Uterus (tissue), 4 donors: ENCODE measurements around the gene TTC7B. TPM values are rescaled to one million over a fixed set of nuclear protein-coding genes. Genes with fewer than 3 reads are reported as not detected.

Experiments
- DNase-seq, 2 donors: peaks; one replicate each; pipeline ENCODE4 v3.0.0-alpha.2; 2019 to 2020
- H3K27ac ChIP-seq, 2 donors: fragments of 200-600 bp; sonication (generic); 1 replicate in 1 of 2; 2 replicates in 1 of 2; pipeline ENCODE4 v1.5.1; 2016 to 2018
- H3K27me3 ChIP-seq, 2 donors: fragments of 200-600 bp; sonication (generic); one replicate each; pipeline ENCODE4 v1.5.1; 2018 to 2019; ENCODE audit warnings: control low read depth in 1 of 2
- H3K36me3 ChIP-seq, 2 donors: fragments of 200-600 bp; sonication (generic); one replicate each; pipeline ENCODE4 v1.5.1; 2019; ENCODE audit warnings: control low read depth in 1 of 2
- H3K4me1 ChIP-seq, 2 donors: fragments of 200-600 bp; sonication (generic); one replicate each; pipeline ENCODE4 v1.5.1; 2018 to 2019; ENCODE audit warnings: control low read depth in 1 of 2
- H3K4me3 ChIP-seq, 2 donors: fragments of 200-600 bp; sonication (generic); 1 replicate in 1 of 2; 2 replicates in 1 of 2; pipeline ENCODE4 v1.5.1; 2018 to 2019; ENCODE audit warnings: mild to moderate bottlenecking in 1 of 2
- H3K9me3 ChIP-seq, 2 donors: fragments of 200-600 bp; sonication (generic); one replicate each; pipeline ENCODE4 v1.5.1; 2019; ENCODE audit warnings: control low read depth in 1 of 2
- POLR2A ChIP-seq, 2 donors: fragments of 450-650 bp; IDR thresholded peaks; one replicate each; pipeline ENCODE4 v1.6.1; 2016; ENCODE audit warnings: antibody characterized with exemption in 2 of 2, mild to moderate bottlenecking in 1 of 2, moderate library complexity in 1 of 2
- intact Hi-C: fragments of 100-400 bp; cut with DNase I; formaldehyde crosslinking; loops from one replicate; pipeline ENCODE4 v1.15.1; 2023; ENCODE audit warnings: low total_unique reads
- total RNA-seq, 4 donors: library from RNA; depleted of rRNA in 3 of 4; stranded (reverse); fragments of >200 nt in 3 of 4; gene quantifications; one replicate each; pipeline versions ENCODE4 v1.1.0 to v1.2.4, GENCODE V29; 2014 to 2023
- TF ChIP-seq, protein P1 (sequence below), 4 experiments: fragments of 200-600 bp in 2 of 4; fragments of 450-650 bp in 2 of 4; sonication (generic) in 2 of 4; IDR thresholded peaks; one replicate each; pipeline ENCODE4 v1.5.1; 2016 to 2019; ENCODE audit warnings: antibody characterized with exemption in 4 of 4, mild to moderate bottlenecking in 2 of 4, moderate library complexity in 1 of 4
- donor health status: DM: yes; HTN: yes; CAD: no.

TTC7B gene
- total RNA-seq, 4 donors from 2014 or later: 15.3 to 73.9 (median 28.0) TPM

DNA sequence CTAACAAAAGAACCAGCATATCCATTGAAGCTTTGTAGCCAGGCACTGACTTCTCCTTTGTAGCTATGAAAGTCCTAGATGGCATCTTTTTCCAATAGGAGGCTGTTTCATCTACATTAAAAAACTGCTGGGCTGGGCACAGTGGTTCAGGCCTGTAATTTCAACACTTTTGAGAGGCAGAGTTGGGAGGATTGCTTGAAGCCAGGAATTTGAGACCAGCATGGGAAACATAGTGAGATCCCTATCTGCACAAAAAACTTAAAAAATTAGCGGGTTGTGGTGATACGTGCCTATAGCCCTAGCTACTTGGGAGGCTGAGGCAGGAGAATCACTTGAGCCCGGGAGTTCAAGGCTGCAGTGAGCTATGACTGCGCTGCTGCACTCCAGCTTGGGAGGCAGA lies 251.7 kb downstream of the TTC7B start:
- H3K4me1 ChIP-seq: no peaks in the 10 kb centered on the region
- no peak for DNase-seq
- H3K4me3 ChIP-seq: no peak overlapping the region
- H3K27me3 ChIP-seq: no peaks in the 10 kb centered on the region
- H3K27ac ChIP-seq: no peak overlapping the region
- intact Hi-C loops: no loop called here
- H3K9me3 ChIP-seq: no peaks in the 10 kb centered on the region
- TF ChIP-seq, protein P1, sequence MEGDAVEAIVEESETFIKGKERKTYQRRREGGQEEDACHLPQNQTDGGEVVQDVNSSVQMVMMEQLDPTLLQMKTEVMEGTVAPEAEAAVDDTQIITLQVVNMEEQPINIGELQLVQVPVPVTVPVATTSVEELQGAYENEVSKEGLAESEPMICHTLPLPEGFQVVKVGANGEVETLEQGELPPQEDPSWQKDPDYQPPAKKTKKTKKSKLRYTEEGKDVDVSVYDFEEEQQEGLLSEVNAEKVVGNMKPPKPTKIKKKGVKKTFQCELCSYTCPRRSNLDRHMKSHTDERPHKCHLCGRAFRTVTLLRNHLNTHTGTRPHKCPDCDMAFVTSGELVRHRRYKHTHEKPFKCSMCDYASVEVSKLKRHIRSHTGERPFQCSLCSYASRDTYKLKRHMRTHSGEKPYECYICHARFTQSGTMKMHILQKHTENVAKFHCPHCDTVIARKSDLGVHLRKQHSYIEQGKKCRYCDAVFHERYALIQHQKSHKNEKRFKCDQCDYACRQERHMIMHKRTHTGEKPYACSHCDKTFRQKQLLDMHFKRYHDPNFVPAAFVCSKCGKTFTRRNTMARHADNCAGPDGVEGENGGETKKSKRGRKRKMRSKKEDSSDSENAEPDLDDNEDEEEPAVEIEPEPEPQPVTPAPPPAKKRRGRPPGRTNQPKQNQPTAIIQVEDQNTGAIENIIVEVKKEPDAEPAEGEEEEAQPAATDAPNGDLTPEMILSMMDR (IDR thresholded peaks at IDR 0.05): no peak
- TF ChIP-seq POLR2A (IDR thresholded peaks at IDR 0.05): no peak
- no peaks in the 10 kb centered on the region for H3K36me3 ChIP-seq

DNA sequence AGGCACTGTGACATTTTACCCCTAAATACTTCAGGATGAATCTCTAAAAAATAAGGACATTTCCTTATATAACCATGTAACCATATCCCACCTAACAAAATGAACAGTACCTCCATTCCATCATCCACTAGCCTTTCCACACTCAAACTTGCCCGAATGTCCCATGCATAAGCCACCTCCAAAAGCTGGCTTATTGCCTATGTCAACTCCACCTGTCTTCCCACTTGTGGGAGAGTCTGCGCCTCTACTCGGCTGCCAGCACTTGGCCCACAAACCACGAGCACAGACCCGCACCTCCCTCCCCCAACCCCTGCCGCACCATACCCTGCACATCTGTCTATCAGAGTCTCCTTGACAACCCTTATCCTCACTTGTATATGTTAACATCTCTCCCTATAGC lies 253.6 kb downstream of the TTC7B start:
- TF ChIP-seq, protein P1 (IDR thresholded peaks at IDR 0.05): no peak
- TF ChIP-seq POLR2A (IDR thresholded peaks at IDR 0.05): no peak
- intact Hi-C loops: no loop called here
- H3K9me3 ChIP-seq: no peaks in the 10 kb centered on the region
- no peaks in the 10 kb centered on the region for H3K4me1 ChIP-seq
- H3K36me3 ChIP-seq: no peaks in the 10 kb centered on the region
- no peak overlapping the region for H3K4me3 ChIP-seq
- no peaks in the 10 kb centered on the region for H3K27me3 ChIP-seq
- no peak overlapping the region for H3K27ac ChIP-seq
- DNase-seq: no peak

DNA sequence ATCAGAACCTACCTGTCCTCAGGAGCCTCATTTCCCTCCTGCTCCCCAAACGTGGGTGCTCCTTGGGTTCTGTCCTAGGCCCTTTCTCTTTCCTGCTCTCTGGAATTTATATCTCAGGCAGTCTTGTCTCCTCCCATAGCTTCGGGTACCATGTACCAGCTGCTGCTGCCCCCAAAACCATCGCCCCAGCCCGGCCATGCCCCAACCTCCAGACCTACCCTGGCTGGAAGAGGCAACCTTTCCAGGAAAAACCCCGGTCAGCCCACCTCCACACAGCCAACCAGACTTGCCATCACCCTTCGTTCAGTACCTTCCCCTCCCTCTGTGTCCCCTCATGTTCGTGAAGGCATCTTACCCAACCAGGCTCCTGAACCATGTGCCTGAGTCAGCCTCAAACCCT lies 254.3 kb downstream of the TTC7B start:
- no peak for TF ChIP-seq POLR2A (IDR thresholded peaks at IDR 0.05)
- TF ChIP-seq, protein P1 (IDR thresholded peaks at IDR 0.05): no peak
- no peaks in the 10 kb centered on the region for H3K4me1 ChIP-seq

DNA sequence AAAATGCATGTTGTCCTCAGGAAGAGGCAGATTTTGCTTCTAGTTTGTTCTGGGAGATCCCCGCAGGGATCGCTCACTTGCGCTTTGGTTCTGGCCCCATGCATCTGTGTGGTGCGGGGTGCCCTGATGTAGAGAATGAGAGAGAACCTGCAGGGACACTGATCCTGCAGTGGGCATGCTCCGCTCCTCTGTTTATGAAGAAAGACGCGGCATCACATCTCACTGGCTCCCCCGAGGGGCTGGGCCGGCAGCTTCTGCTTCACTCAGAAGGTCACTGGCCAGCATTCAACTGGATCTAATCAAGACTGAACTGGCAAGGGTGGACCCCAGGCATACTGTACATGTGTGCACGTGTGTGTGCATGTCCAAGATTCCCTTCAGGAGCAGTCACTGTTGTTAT lies 255.2 kb downstream of the TTC7B start:
- no peaks in the 10 kb centered on the region for H3K4me1 ChIP-seq
- no peak for DNase-seq
- no peaks in the 10 kb centered on the region for H3K36me3 ChIP-seq
- no peak overlapping the region for H3K27ac ChIP-seq
- H3K9me3 ChIP-seq: no peaks in the 10 kb centered on the region
- no peak overlapping the region for H3K4me3 ChIP-seq
- intact Hi-C loops: no loop called here
- H3K27me3 ChIP-seq: no peaks in the 10 kb centered on the region
- TF ChIP-seq, protein P1 (IDR thresholded peaks at IDR 0.05): no peak
- no peak for TF ChIP-seq POLR2A (IDR thresholded peaks at IDR 0.05)

More for the DNA sequence above, 254.3 kb downstream of the TTC7B start:
- intact Hi-C loops: no loop called here
- Histone ChIP-seq H3K4me3 (no peak overlapping the region), H3K27ac (no peak overlapping the region), H3K36me3 (no peaks in the 10 kb centered on the region), H3K9me3 (no peaks in the 10 kb centered on the region), H3K27me3 (no peaks in the 10 kb centered on the region)
- no peak for DNase-seq

DNA sequence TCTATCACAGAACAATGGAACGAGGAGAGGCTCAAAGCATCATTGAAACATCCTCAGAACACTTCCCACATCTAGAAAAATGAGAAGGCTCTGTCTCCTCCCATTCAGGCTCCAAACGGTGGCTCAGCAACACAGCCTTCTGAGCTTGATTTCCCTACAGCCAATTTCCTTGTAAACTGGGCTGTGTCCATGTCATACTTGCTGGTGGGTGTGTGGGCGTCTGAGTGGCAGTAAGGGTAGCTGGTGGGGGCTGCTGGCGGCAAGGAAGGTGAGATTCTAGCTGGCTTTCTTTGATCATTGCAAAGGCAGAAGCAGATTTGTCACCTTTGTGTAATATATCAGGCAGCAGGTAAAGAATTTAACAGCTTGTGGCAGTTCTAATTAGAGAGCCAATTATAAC lies 255.7 kb downstream of the TTC7B start:
- H3K9me3 ChIP-seq: no peaks in the 10 kb centered on the region
- H3K4me1 ChIP-seq: no peaks in the 10 kb centered on the region
- TF ChIP-seq POLR2A (IDR thresholded peaks at IDR 0.05): no peak
- TF ChIP-seq, protein P1 (IDR thresholded peaks at IDR 0.05): no peak
- no peak for DNase-seq
- intact Hi-C loops: no loop called here
- H3K4me3 ChIP-seq: no peak overlapping the region
- H3K27ac ChIP-seq: no peak overlapping the region
- H3K36me3 ChIP-seq: no peaks in the 10 kb centered on the region
- no peaks in the 10 kb centered on the region for H3K27me3 ChIP-seq
